Measurements from ENCODE around the gene APOBEC3B. TPM values are rescaled to one million over a fixed set of nuclear protein-coding genes. Genes with fewer than 3 reads are reported as not detected.

Gene APOBEC3B
- total and polyA plus RNA-seq, 2 of the 8 experiments (the other 6 are each of a cell fraction or from before 2014, with no cell fraction given) = 14.2 to 74.9 TPM

GRCh38 chr22:38968801-38969200 is 13.3 kb upstream of the APOBEC3B start:
- ChIA-PET POLR2A (ENCODE audit: partially characterized antibody) (no interaction called here), CTCF (ENCODE audit: partially characterized antibody) (interaction anchor here (0.7 to 7.1 kb wide), 4 partner anchors 14 to 236 kb away, joined by 3 to 63 read pairs (median 3); partner anchors contain the start of gene APOBEC3B)
- no peaks in the 10 kb centered on the region for H3K9me3 ChIP-seq (ENCODE audit: insufficient read depth in 2 of 2, low read depth in 1 of 2, low read length in 1 of 2)
- no peak overlapping the region for H3K27ac ChIP-seq (ENCODE audit: low read depth, low read length)
- no peaks in the 10 kb centered on the region for H3K23me2 ChIP-seq (ENCODE audit: low read depth, low read length)
- no peak overlapping the region for H2BK120ac ChIP-seq (replicated peaks; ENCODE audit: low read depth, low read length)
- H3K9ac ChIP-seq (replicated peaks in 1 of 4; ENCODE audit: extremely low read depth in 1 of 4, low read depth in 3 of 4, low read length in 3 of 4) = no peak overlapping the region
- 87% methylated on average over 11 of the region's 11 CpGs; no CpG with 5 or more reads in 1 of the 2 experiments for WGBS, 2 experiments (ENCODE audit: extremely low coverage in 1 of 2, insufficient coverage in 1 of 2, insufficient read length in 1 of 2, insufficient replicate concordance in 2 of 2, low coverage in 1 of 2, low lambda C conversion rate in 2 of 2, missing lambda C conversion rate in 1 of 2)
- H2BK12ac ChIP-seq (ENCODE audit: low read depth, low read length) = no peak overlapping the region
- H3K23ac ChIP-seq (ENCODE audit: insufficient read length) = no peak overlapping the region
- no peak overlapping the region for H2AFZ ChIP-seq (ENCODE audit: low read length)
- peaks cover 0 to 14% (median 3%) of the 10 kb centered on the region in 4 experiments; a peak in 4 of 7 replicates for H3K4me1 ChIP-seq (replicated peaks in 1 of 4; ENCODE audit: control insufficient read depth in 3 of 4, insufficient read depth in 4 of 4, low read length in 3 of 4)
- H3K79me2 ChIP-seq (ENCODE audit: control insufficient read depth in 1 of 2, insufficient read depth in 2 of 2, low read length in 2 of 2) = no peaks in the 10 kb centered on the region
- H3K14ac ChIP-seq (ENCODE audit: insufficient read length) = no peak overlapping the region
- no peak overlapping the region for H3K4me2 ChIP-seq (ENCODE audit: insufficient read depth in 1 of 2, low read depth in 2 of 2, low read length in 2 of 2)
- H3K27me3 ChIP-seq (replicated peaks in 1 of 4; ENCODE audit: control insufficient read depth in 3 of 4, extremely low read depth in 1 of 4, insufficient read depth in 3 of 4, low read length in 3 of 4) = no peaks in the 10 kb centered on the region
- DNase-seq (ENCODE audit: low read depth in 1 of 2, low spot score in 2 of 2) = no peak
- no peak overlapping the region for H2BK5ac ChIP-seq (ENCODE audit: low read depth, low read length)
- H2AK5ac ChIP-seq (ENCODE audit: low read depth, low read length) = no peak overlapping the region
- no peaks in the 10 kb centered on the region for H4K20me1 ChIP-seq (replicated peaks in 1 of 2; ENCODE audit: control insufficient read depth in 1 of 2, insufficient read depth in 2 of 2, low read length in 2 of 2)
- H2BK15ac ChIP-seq (ENCODE audit: low read length) = no peak overlapping the region
- H3K56ac ChIP-seq (replicated peaks; ENCODE audit: insufficient read length, low read depth, low read length) = no peak overlapping the region
- no peak overlapping the region for H3K4ac ChIP-seq (replicated peaks; ENCODE audit: insufficient read length, low read depth, low read length)
- no peak overlapping the region for H3K18ac ChIP-seq (ENCODE audit: extremely low read depth, low read length)
- no peak overlapping the region for H4K91ac ChIP-seq (replicated peaks; ENCODE audit: insufficient read length, low read length)
- no peak overlapping the region for H3K4me3 ChIP-seq (ENCODE audit: extremely low read depth in 1 of 4, insufficient read depth in 2 of 4, low read depth in 3 of 4, low read length in 4 of 4)
- H2BK20ac ChIP-seq (ENCODE audit: low read length) = no peak overlapping the region
- H4K5ac ChIP-seq (ENCODE audit: insufficient read length, low read depth, low read length) = no peak overlapping the region
- no peaks in the 10 kb centered on the region for H3K36me3 ChIP-seq (ENCODE audit: control insufficient read depth in 2 of 4, insufficient read depth in 4 of 4, low read length in 3 of 4)
- H4K8ac ChIP-seq (ENCODE audit: extremely low read depth, insufficient read depth, low read length) = no peak overlapping the region
- H3K79me1 ChIP-seq (ENCODE audit: low read depth, low read length) = no peaks in the 10 kb centered on the region
- no peak for FAIRE-seq
- TF ChIP-seq CTCF (IDR thresholded peaks at IDR 0.05; ENCODE audit: control extremely low read depth in 1 of 3, insufficient read depth in 1 of 3, low read depth in 1 of 3, low read length in 3 of 3) (no peak), CBX5 (IDR thresholded peaks at IDR 0.05; ENCODE audit: low read depth, low read length) (no peak), TAF1 (IDR thresholded peaks at IDR 0.05; ENCODE audit: low read depth, low read length) (no peak), MAFK (IDR thresholded peaks at IDR 0.05; ENCODE audit: low read depth, low read length) (no peak), ATF2 (IDR thresholded peaks at IDR 0.05; ENCODE audit: low read length) (no peak), CEBPB (IDR thresholded peaks at IDR 0.05; ENCODE audit: low read depth, low read length) (no peak), EZH2 (IDR thresholded peaks at IDR 0.05; ENCODE audit: low read depth, low read length, severe bottlenecking) (no peak), RXRA (IDR thresholded peaks at IDR 0.05; ENCODE audit: insufficient read depth, low read depth, low read length) (no peak), USF2 (IDR thresholded peaks at IDR 0.05; ENCODE audit: low read length) (no peak)
